ENCODE measurements around the gene CPE. TPM values are rescaled to one million over a fixed set of nuclear protein-coding genes. Genes with fewer than 3 reads are reported as not detected.

The CPE gene
- total RNA-seq, 1 experiment from 2014 or later: 29.3 TPM

DNA sequence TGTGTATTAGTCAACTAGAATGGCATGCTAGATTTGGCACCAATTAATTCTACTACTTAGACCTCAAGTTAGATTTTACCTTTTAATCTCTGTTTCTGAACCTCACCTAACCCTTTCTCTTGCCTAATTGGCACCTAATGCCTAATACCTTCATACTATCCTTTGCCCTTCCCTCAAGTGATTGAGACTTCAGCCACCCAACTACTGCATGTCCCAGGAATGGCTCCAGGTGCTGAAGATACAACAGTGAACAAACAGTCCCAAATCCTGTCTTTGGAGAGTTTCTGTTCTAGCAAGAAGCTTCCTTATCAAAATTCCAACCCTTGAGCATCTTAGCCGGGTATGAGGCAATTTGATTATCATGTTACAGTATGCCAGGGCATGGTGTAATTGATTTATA, 139.9 kb downstream of the CPE start:
- Histone ChIP-seq H3K27me3 (ENCODE audit: insufficient read depth, low read length) (no peaks in the 10 kb centered on the region), H3K79me2 (ENCODE audit: insufficient read depth, low read length) (no peaks in the 10 kb centered on the region), H3K4me1 (ENCODE audit: control insufficient read depth in 1 of 2, insufficient read depth in 2 of 2, low read length in 2 of 2) (no peaks in the 10 kb centered on the region), H3K9ac (ENCODE audit: low read length) (no peak overlapping the region), H3K9me3 (ENCODE audit: control insufficient read depth in 1 of 2, insufficient read depth in 1 of 2, low read depth in 1 of 2, low read length in 2 of 2) (no peaks in the 10 kb centered on the region), H3K9me2 (ENCODE audit: insufficient read depth) (no peaks in the 10 kb centered on the region), H3K27ac (ENCODE audit: low read depth, low read length) (no peak overlapping the region), H2AFZ (ENCODE audit: low read depth, low read length, poor library complexity, severe bottlenecking) (no peak overlapping the region), H3K4me2 (ENCODE audit: low read length) (no peak overlapping the region), H4K20me1 (ENCODE audit: insufficient read depth) (no peaks in the 10 kb centered on the region), H3K36me3 (ENCODE audit: control insufficient read depth in 1 of 2, insufficient read depth in 2 of 2, low read length in 2 of 2) (no peaks in the 10 kb centered on the region), H3K4me3 (replicated peaks in 1 of 2; ENCODE audit: low read depth in 1 of 2, low read length in 2 of 2) (no peak overlapping the region)
- POLR2A ChIA-PET: no interaction called here
- intact Hi-C loops (cut with micrococcal nuclease): no loop called here
- BruUV-seq (replicated peaks): no TSS peak
- RAD21 ChIA-PET (ENCODE audit: low non-redundant PET in 1 of 2, low total read pairs in 2 of 2, uncharacterized antibody in 2 of 2, unreplicated experiment in 2 of 2): no interaction called here
- TF ChIP-seq REST (IDR thresholded peaks at IDR 0.05; ENCODE audit: low read depth) (no peak), EGR1 (IDR thresholded peaks at IDR 0.05; ENCODE audit: low read depth) (no peak)
- ATAC-seq: no peak
- DNase-seq (ENCODE audit: low read depth, low spot score): no peak
- CTCF ChIA-PET: no interaction called here

- ATAC-seq (no peak), DNase-seq (ENCODE audit: low read depth, low spot score) (no peak)
- ChIA-PET RAD21 (ENCODE audit: low non-redundant PET in 1 of 2, low total read pairs in 2 of 2, uncharacterized antibody in 2 of 2, unreplicated experiment in 2 of 2) (no interaction called here), CTCF (no interaction called here), POLR2A (no interaction called here)
- H3K27ac ChIP-seq (ENCODE audit: low read depth, low read length): no peak overlapping the region
- no peaks in the 10 kb centered on the region for H4K20me1 ChIP-seq (ENCODE audit: insufficient read depth)
- H3K9me2 ChIP-seq (ENCODE audit: insufficient read depth): no peaks in the 10 kb centered on the region
- no peaks in the 10 kb centered on the region for H3K36me3 ChIP-seq (ENCODE audit: control insufficient read depth in 1 of 2, insufficient read depth in 2 of 2, low read length in 2 of 2)
- H3K27me3 ChIP-seq (ENCODE audit: insufficient read depth, low read length): no peaks in the 10 kb centered on the region
- H3K4me3 ChIP-seq (replicated peaks in 1 of 2; ENCODE audit: low read depth in 1 of 2, low read length in 2 of 2): no peak overlapping the region
- TF ChIP-seq SIN3A (IDR thresholded peaks at IDR 0.05; ENCODE audit: low read depth): no peak
- no peak for TF ChIP-seq RAD21 (IDR thresholded peaks at IDR 0.05; ENCODE audit: low read depth)
- no peak for TF ChIP-seq SP1 (IDR thresholded peaks at IDR 0.05; ENCODE audit: low read depth)
- no peak for TF ChIP-seq ZFX (IDR thresholded peaks at IDR 0.05)
- no peak for TF ChIP-seq SRF (IDR thresholded peaks at IDR 0.05; ENCODE audit: low read depth)
- no peak for TF ChIP-seq POLR2AphosphoS5 (IDR thresholded peaks at IDR 0.05; ENCODE audit: low read depth, low read length)
- TF ChIP-seq, protein P1, sequence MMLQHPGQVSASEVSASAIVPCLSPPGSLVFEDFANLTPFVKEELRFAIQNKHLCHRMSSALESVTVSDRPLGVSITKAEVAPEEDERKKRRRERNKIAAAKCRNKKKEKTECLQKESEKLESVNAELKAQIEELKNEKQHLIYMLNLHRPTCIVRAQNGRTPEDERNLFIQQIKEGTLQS (IDR thresholded peaks at IDR 0.05): no peak
- TF ChIP-seq EZH2phosphoT487 (IDR thresholded peaks at IDR 0.05; ENCODE audit: borderline replicate concordance): no peak
- no peak for TF ChIP-seq YY1 (IDR thresholded peaks at IDR 0.05; ENCODE audit: extremely low read depth, insufficient replicate concordance, low read depth, low read length)
- no peak for TF ChIP-seq TCF7L2 (IDR thresholded peaks at IDR 0.05; ENCODE audit: borderline replicate concordance, extremely low read depth, insufficient read depth, insufficient read length)
- TF ChIP-seq EZH2 (IDR thresholded peaks at IDR 0.05): no peak
- TF ChIP-seq POLR2A (IDR thresholded peaks at IDR 0.05; ENCODE audit: borderline replicate concordance, extremely low read depth, insufficient read depth, insufficient read length): no peak
- H3K9ac ChIP-seq (ENCODE audit: low read length): no peak overlapping the region
- H3K4me2 ChIP-seq (ENCODE audit: low read length): no peak overlapping the region
- no peak overlapping the region for H2AFZ ChIP-seq (ENCODE audit: low read depth, low read length, poor library complexity, severe bottlenecking)
- H3K9me3 ChIP-seq (ENCODE audit: control insufficient read depth in 1 of 2, insufficient read depth in 1 of 2, low read depth in 1 of 2, low read length in 2 of 2): no peaks in the 10 kb centered on the region
- no TSS peak for BruUV-seq (replicated peaks)
- no peaks in the 10 kb centered on the region for H3K79me2 ChIP-seq (ENCODE audit: insufficient read depth, low read length)
- no peaks in the 10 kb centered on the region for H3K4me1 ChIP-seq (ENCODE audit: control insufficient read depth in 1 of 2, insufficient read depth in 2 of 2, low read length in 2 of 2)
- intact Hi-C loops (cut with micrococcal nuclease): no loop called here
Observed at GRCh38 chr4:165519591-165519990, 140.8 kb downstream of the CPE start.

All from HCT116 (cell line).